ENCODE results near the gene ECE1.

GRCh38 chr1:21338573-21339355 is 48.5 kb upstream of the ECE1 start:
- TF ChIP-seq CTCF (conservative IDR thresholded peaks at IDR 0.05; ENCODE audit: low read length) (no peak), EZH2phosphoT487 (IDR thresholded peaks at IDR 0.05; ENCODE audit: borderline replicate concordance) (no peak)
